Inflammatory macrophage (primary cell): ENCODE results near the gene RGS6.
"Not testable (repeated sequence)": the region's sequence is repeated elsewhere in the genome, so short reads cannot be mapped to it uniquely, and the experiment has no call there.

ENCODE experiments used
- DNase-seq, 2 donors: peaks; one replicate each; pipeline ENCODE4 v3.0.0-alpha.2; 2020 to 2022
- total RNA-seq, 18 experiments: gene quantifications; one replicate each; lab custom pipeline; 2026; ENCODE audit warnings: mixed read lengths in 6 of 18, inconsistent platforms in 2 of 18; lab: John Stamatoyannopoulos, UW

RGS6 gene
- total RNA-seq = 0.04 to 0.39 (median 0.17) reads per million in 18 experiments

DNA sequence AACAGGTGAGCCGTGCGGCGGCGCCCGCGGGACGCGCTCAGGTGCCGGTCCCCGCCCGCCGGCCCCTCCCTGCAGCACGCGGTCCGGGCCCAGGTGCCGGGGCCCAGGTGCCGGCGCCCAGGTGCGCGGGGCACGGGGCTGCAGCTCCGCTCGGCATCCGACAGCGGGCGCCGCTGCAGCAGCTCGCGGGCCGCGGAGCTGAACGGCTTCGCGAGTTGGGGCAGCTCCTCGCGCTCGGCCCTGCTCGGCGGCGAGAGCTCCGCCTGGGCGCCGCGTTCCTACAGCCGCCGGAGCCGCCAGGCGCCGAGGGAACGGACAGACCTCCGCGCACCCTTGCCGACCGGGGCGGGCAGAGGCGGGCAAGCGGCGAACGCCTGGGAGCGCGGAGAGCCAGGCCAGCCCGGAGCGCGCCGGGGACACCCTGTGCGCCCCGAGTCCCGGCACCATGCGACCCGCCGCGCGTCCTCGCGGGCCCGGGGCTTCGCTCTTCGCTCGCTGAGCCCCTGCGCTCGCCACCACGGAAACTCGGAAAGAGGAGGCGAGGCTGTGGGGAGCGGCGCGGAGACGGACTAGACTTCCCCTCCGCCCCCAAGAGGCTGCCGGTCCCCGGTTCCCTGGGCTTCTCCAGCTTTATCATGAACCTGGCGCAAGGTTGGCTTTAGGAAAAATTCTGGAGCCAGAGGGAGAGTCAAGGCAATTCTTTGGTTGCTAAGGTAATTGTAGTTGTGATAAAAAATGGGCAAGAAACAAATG lies at the start of gene RGS6:
TSS of gene RGS6 (plus strand) at position 201 of the 753 bp plus-strand sequence.
- peak in 1 of 2 donors; percentile 9 for DNase-seq

DNA sequence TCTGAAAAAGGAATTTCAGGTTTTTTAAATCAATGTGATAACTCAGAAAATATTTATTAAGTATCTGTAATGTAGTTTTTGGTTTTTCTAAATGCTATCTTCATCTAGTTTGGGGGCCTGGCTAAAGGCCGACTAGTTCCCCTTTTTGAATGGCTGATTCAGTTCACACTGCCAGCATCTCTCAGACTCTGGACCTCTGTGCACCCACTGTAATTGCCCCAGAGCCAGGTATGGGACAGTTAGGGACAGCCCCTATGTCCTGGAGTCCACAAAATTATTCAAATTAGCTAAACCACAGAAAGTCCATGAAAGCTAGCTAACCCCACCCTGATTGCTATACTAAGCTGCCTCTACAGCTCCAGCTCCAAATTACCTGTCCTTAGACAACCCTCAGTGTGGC lies 49.1 kb upstream of the RGS6 start:
- DNase-seq = no peak

DNA sequence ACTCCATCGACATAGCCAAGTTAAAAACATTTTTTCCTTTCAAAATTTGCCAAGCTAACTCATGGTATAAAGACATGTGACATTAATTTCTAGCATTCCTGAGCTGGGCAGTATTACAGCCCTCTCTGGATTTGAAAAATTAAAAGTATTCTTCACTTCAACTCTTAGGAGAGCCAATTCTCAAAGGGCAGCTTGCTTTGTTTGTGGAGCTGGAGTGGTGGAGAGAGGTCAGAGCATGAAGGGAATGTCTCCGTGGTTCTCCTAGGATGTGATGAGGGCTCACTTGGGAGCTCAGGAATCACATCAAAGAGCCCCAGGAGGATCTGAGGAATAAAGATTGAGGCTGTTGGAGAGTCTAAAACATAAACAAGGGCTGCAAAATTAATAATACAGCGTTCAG lies 46.9 kb upstream of the RGS6 start:
- DNase-seq = no peak

DNA sequence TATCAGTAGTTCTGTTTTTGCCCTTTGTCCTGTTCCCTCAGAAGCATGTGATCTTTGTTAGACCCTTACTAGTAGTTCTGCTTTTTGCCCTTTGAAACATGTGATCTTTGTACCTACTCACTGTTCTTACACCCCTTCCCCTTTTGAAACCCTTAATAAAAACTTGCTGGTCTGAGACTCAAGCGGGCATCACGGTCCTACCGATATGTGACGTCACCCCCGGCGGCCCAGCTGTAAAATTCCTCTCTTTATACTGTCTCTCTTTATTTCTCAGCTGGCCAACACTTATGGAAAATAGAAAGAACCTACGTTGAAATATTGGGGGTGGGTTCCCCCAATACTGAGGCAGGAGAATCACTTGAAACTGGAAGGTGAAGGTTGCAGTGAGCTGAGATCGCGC lies 44.4 kb upstream of the RGS6 start:
- DNase-seq = not testable (repeated sequence)

DNA sequence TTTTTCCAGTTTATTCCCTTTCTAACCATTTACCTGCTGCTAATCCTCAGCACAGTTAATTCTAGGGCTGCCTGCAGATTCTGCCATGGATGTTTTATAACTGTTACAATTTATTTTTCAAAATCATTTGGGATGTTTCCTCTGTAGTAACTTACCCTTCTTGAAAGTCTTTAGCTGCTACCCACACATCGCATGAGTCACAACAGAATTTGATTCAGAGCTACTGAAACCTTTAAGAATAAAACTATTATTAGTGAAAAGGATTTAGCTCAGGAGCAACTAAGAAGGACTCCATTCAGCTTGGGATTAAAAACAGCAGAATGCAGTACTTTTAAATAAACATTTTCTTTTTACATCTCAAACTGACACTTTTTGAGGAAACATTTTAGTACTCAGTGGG lies 41.7 kb upstream of the RGS6 start:
- no peak for DNase-seq

DNA sequence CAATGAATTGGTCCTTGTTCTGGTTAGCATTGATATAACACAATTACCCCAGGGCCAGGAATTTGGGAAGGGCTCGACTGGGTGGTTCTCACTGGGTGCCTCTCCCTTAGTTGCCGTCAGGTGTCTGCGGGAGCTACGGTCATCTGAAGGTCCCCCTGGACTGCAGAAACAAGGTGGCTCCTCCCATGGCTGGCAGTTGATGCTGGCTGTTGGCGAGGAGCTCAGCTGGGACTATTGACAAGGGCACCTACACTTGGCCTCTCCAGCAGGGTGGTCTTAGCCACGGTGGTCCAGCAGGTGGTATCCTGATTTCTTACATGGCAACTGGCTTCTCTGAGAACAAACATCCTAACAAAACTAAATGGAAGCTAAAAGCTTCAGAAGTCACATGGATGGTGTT lies 41.0 kb upstream of the RGS6 start:
- DNase-seq = no peak

DNA sequence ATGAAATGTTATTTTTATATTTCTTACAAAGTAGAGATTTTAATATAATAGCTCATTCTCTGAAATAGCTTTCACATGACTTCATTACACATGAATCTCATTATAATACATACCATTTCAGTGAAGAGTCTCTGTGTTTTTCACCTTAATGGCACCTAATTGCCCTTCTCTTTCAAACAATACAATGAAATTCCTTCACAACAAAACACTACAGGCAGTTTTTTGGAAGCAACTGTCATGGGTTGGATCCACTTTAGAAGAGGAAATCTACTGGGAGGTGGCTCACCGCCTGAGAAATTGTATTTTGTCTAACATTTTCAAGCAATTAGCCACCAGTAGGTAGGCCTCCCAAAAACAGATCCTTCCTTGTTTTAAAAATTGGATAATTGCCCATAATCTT lies 40.3 kb upstream of the RGS6 start:
- DNase-seq = no peak

DNA sequence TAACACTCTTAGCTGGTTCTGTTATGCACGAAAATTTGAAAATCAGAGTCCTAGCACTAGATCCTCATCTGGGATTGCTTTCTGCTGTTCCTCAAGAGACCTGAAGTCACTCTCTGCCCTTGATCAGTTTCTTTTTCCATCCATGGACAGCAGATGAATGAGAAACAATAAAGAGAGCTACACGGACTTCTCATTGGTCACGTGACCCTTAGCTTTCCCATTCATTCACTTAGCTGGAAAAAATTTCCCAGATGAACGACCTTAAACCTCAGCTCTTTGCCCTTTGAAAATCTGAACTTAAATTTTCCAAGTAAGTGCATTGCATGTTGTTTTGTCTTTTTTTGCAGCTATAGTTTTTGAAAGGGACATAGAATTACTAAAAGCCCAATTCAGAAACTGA lies 27.2 kb upstream of the RGS6 start:
- DNase-seq = no peak

DNA sequence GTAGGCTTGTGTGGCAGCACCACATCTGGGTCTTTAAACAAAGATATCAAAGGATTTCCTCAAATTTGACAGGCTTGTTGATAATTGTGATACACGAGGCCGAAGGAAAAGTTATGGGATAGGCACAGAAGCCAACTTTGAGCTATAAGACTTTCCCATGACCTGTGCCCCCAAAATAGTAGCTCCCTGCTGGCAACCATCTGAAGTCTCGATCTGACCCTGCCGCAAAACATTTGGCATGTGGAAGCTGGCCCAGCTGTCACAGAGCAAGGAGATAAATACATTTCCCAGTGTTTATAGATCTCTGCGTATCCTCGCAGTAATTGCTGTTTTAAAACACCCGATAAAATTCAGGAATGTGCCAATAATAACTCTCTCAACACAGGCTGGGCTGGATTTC lies 26.4 kb upstream of the RGS6 start:
- DNase-seq = no peak

DNA sequence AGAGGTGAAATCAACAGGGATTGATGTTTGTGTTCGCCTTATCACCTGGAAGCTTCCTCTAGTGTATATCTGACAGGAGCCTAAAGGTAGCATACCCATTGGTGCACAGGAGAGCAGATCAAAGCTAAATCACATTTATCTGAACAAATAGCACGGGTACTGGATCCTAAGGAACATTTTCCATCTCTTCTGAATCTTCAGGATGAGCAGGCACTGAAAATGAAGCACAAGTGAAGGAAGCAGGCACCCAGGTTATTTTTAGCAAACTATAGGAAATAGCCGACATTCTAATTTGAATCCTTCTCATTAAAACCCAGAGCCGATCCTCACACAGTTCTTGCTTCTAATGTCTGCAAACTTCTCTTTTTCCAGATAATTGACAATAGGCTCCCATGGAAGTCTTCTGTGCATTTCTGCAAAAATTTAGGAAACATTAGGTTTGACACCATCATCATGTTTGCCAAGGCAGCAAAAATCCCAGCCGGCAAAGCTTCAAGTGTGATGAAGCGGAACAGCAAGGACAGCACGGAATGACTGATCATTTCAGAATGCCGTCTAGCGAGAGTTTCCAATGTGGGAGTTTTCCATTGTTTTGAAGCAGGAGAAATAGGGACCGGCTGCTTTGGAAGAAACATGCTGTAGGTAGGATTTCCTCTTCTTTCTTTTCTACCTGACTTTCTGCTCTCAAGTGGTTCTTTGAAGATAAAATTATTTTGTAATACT lies 24.3 kb upstream of the RGS6 start:
- DNase-seq = no peak

DNA sequence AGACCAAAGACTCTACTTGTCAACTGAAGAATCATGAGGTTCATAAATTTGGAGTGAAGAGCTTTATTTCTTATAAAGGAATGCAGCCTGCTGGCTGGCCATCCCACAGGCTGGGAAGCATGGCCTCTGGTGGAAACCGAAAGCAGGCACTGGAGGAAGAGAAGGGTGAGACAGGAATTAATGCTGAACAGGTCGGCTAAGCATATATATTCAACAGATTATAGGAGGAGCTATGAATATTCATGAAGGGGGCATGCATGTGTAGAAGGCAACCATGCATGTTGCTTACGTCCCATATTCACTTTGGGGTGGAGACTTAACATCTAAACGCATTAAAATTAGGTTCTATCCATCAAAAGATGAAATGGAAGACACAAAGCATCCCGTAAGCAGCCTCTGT lies 20.6 kb upstream of the RGS6 start:
- DNase-seq = no peak

DNA sequence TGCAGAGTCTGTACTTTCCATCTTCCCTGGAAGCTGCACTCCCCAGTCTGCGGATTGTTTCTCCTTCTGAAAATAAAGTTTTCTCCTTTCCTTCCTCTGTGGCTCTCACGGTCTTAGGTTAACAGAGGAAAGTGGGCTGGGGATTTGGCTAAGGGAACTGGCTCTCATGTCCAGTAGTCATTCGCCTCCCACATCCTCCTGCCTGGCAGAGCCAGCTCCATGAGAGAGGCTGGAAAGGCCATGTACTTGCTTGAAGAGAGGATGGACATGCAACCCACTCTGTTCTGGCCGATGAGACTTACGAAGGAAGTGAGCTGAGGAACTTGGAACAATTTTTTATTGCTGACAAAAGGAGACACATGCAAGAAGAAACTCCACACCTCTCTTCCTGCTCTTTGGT lies 18.9 kb upstream of the RGS6 start:
- no peak for DNase-seq

DNA sequence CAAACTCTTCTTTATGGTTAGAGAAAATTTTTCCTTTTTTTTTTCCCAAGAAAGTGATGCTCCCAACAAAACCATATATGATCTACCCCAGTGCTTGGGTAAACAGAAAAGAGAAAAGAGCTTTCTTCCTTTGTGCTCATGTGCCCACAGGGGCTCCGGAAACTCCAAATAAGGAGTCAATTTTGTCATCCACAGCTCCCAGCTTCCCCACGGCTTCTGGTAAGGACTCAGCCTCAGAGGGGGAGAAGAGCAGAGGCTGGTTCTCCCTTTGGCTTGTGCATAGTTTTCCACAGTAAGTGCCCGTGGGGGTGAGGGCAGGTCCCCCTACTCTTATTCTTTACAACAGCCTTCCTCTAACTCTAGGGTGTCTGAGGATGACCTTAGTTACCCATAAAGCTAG lies 13.3 kb upstream of the RGS6 start:
- peak in 1 of 2 donors; percentile 16 for DNase-seq

DNA sequence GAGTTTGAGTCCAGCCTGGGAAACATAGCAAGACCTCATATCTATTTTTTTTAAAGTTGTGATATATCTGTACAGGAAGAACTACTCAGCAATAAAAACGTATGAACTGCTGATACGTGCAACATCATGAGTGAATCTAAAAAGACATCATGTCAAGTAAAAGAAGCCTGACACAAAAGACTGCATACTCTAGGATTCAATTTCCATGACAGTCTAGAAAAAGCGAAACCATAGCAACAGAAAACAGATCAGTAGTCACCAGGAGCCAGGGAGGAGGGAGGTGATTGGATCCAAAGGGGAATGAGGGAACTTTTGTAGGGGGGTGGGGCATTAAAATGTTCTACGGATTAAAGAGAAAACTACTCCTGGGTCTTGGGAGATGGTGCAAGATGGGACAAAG lies 8.7 kb upstream of the RGS6 start:
- no peak for DNase-seq

DNA sequence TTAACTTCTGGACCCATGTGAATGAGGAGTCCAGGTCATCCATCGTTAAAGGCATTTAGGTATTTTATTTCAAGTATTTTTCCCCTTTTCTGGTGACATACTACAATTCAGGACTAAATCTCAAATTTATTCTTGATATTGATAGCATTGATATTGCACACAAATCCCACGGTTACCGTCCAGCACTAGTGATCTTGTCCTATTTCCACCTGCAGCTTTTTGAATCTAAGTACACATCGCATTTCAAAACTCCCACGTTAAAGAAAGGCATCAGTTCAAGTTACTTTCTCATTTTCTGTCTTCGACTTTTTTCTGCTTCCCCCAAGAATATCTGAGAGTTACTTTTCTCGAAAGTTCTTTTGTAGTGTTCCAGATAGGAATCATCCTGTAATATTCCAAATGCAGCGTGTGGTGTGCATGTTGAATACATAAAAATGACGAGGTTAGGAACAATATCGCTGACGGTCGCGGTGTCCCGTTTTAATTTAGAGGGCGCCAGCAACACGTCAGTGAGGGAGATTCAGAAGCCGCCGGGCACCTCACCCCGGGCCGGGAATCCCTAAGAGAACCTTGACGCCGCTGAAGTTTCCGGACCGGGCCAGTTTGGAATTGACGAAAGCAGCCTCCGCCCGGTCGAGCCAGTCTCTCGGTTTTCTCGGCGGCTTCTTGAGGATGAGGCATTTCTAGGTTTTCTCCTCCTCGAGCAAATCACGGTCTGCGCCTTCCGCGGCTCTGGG lies 569 bp upstream of the RGS6 start:
- DNase-seq = no peak

DNA sequence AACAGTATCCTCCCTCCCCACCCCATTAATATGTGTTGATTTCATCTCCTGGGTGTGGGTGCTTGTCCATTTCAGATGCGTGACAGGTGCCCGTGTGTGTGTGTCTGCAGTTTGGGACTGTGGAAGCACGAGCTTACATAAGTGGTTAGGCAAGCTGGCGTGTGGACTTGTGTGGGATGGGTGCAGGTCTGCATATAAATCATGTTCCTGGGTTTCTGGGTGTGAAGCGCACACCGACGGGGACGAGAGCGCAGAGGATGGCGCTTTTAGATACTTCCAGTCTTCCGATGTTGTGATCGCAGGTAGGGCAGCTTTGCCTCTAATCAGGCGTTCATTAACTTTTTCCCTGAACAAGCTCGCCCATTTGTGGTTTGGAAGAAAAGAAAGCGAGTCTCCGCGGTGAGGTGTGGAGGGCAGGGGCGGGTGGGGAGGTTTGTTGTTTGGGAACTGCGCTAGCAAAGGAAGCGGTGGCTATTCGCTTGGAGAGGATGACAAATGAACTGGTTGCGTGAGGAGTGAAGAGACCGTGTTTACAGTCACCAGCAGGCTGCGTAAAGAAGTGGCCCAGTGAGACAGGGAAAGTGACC lies 865 bp downstream of the RGS6 start:
- DNase-seq = no peak

DNA sequence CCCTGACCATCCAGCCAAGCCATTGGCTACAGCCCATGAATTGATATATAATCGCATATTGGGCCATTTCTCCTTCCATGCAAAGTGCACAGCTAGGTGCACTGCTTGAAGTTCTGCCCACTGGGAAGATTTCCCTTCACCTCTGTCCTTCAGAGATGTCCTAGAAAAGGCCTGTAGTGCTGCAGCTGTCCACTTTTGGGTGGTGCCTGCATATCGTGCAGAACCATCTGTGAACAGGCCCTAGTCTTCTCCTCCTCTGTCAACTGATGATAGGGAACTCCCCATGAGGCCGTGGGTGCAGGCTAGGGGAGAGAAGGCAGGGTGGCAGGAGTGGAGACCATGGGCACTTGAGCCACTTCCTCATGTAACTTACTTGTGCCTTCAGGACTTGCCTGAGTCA lies 6.0 kb downstream of the RGS6 start:
- DNase-seq = not testable (repeated sequence)

DNA sequence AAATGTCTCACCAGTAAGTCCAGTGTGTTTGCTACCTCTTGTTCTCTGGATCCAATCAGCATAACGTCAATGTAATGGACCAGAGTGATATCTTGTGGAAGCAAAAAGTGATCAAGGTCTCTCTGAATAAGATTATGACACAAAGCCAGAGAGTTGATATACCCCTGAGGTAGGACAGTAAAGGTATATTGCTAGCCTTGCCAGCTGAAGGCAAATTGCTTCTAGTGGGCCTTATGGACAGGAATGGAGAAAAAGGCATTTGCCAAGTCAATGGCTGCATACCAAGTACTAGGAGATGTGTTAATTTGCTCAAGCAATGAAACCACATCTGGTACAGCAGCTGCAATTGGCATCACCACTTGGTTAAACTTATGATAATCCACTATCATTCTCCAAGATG lies 7.1 kb downstream of the RGS6 start:
- DNase-seq = not testable (repeated sequence)

DNA sequence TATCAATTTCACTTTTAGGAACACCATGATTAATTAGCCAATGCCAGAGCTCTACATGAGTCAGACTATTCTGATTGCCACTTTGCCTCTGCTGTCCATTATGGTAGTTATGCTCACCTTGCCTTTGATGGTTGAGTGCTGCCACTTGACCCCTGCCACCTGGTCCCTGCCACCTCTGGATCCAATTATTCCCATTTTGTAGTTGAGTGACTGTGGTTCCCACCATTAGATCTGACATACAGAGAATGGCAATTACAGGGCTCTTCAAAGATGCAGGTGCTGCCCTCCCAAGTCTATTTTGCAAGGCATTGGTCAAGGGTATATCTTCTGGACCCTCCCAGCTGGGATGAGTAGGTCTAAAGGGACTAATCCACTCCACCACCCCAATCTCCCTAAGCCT lies 8.3 kb downstream of the RGS6 start:
- not testable (repeated sequence) for DNase-seq

DNA sequence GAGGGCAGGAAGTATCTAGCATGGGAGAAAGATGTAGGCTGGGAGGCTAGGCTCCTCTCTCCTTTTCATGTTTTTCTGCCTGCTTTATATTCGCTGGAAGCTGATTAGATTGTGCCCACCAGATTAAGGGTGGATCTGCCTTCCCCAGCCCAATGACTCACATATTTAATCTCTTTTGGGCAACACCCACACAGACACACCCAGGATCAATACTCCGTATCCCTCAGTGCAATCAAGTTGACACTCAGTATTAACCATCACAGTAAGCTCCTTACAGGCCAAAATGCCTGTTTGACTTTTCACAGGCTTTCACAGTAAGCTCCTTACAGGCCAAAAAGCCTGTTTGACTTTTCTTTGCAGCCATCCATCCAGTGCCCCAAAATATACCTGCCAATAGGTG lies 9.4 kb downstream of the RGS6 start:
- DNase-seq = not testable (repeated sequence)

DNA sequence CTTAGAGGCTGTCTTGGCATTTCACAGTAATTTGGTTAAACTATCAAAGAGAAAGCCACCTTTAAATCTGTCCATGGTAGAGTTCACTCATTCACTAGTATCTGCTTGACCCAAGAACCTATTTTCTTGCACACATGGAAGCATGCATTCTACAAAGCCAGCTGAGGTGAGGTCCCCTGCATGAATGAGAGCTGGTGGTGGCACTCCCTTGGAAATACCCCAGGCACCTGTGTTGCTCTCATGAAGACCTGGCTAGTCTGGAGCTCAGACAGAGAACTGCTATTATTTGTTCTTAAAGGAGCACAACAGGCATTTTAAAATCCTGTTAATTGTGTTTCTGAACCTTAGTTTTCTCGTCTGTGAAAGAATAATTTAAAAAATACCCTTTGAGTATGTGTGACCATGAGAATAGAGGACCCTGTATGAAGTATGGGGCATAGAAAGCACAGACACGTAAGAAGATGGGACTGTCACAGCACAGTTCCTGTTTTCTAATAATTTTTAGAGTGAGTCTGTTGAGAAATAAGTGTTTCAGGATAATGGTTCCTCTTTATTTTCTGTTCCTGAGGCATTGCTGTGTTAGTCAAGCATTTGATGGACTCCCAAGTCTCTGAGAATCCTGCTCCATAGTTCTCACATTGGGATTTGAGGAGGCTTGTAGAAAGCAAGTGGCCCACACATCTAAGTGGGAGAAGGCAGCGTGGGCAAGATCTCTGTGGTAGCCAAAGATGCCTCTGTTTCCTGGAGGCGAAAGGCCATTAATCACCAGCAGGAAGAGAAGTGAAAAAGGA lies 10.9 kb downstream of the RGS6 start:
- peak; percentile 52 to 70 for DNase-seq

DNA sequence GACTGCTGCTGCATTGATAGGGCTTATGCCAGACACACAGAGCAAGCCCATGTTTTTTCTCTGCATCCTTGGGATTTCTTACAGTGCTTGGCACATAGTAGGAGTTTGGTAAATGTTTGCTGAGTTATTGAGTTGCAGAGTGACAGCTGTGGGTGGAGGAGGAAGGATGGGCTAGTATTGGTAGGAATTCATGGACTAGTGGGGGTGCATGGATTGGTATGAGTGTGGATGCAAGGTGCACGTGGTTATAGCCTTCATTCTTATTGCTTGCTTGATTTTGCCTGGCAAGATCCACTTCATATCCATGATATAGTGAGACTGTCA lies 11.4 kb downstream of the RGS6 start:
- no peak for DNase-seq
